ENCODE data around the gene NDUFA11. TPM values are rescaled to one million over a fixed set of nuclear protein-coding genes. Genes with fewer than 3 reads are reported as not detected.

The NDUFA11 gene
- 216 and 293 TPM in 2 replicates for total RNA-seq

GRCh38 chr19:5903624-5904351 is at the start of gene NDUFA11:
Gene NDUFA11 (minus strand): TSS chr19:5903790. CDS start chr19:5903708, 82 bp downstream.

GRCh38 chr19:5913739-5914357 is 10.3 kb upstream of the NDUFA11 start, which contains the start of gene CAPS:
Gene CAPS (plus strand): TSS chr19:5914254. CDS start chr19:5914407, 153 bp downstream.

GRCh38 chr19:5904352-5905113 is 943 bp upstream of the NDUFA11 start, which contains the start of gene VMAC:
Gene VMAC (plus strand): TSS chr19:5904872. CDS start chr19:5904891, 19 bp downstream.

GRCh38 chr19:5851302-5851701 is 52.3 kb downstream of the NDUFA11 start, which contains the start of gene FUT3:
Gene FUT3 (minus strand): TSS chr19:5851449.

Other genes starting within 250 kb of the NDUFA11 start
- 43.5 and 51.8 TPM in 2 replicates for gene MICOS13, start 223.3 kb downstream of the NDUFA11 start, total RNA-seq
- 9.1 and 9.6 TPM in 2 replicates for gene HSD11B1L, start 222.8 kb downstream of the NDUFA11 start, total RNA-seq
- 348 and 461 TPM in 2 replicates for gene RPL36, start 213.5 kb downstream of the NDUFA11 start, total RNA-seq
- gene LONP1, start 183.6 kb downstream of the NDUFA11 start, total RNA-seq = 59.6 and 81.6 TPM in 2 replicates
- gene CATSPERD, start 183.2 kb downstream of the NDUFA11 start, total RNA-seq = not detected in 2 replicates
- 0.26 and 0.37 TPM in 2 replicates for gene PRR22, start 119.0 kb downstream of the NDUFA11 start, total RNA-seq
- 18.8 and 25.2 TPM in 2 replicates for gene DUS3L, start 112.6 kb downstream of the NDUFA11 start, total RNA-seq
- gene NRTN, start 98.7 kb downstream of the NDUFA11 start, total RNA-seq = not detected in 2 replicates
- not detected in 2 replicates for gene FUT6, start 64.1 kb downstream of the NDUFA11 start, total RNA-seq
- not detected in 2 replicates for gene FUT3, start 52.3 kb downstream of the NDUFA11 start, total RNA-seq
- gene FUT5, start 33.2 kb downstream of the NDUFA11 start, total RNA-seq = not detected in 2 replicates
- 5.5 and 6.7 TPM in 2 replicates for gene VMAC, start 1.1 kb upstream of the NDUFA11 start, total RNA-seq
- 18.1 and 21.3 TPM in 2 replicates for gene CAPS, start 10.5 kb upstream of the NDUFA11 start, total RNA-seq
- 32.5 and 36.2 TPM in 2 replicates for gene RANBP3, start 74.3 kb upstream of the NDUFA11 start, total RNA-seq
- 4.9 and 6.1 TPM in 2 replicates for gene RFX2, start 206.7 kb upstream of the NDUFA11 start, total RNA-seq
- not detected in 2 replicates for gene ACSBG2, start 231.9 kb upstream of the NDUFA11 start, total RNA-seq

All from aortic smooth muscle cell (primary cell).